Measurements from ENCODE around the gene CDC42EP3. TPM values are rescaled to one million over a fixed set of nuclear protein-coding genes. Genes with fewer than 3 reads are reported as not detected.

CDC42EP3 gene
- total RNA-seq, 6 experiments from 2014 or later = 159 to 248 (median 201) TPM

GRCh38 chr2:37689751-37690150, 18.3 kb upstream of the CDC42EP3 start:
- Mint-ChIP-seq H3K27me3 (ENCODE audit: insufficient read depth) (no peaks in the 10 kb centered on the region), H3K9me3 (no peaks in the 10 kb centered on the region; the same call in 1 of the 2 replicates), H3K36me3 (ENCODE audit: low read depth) (peaks cover 3% of the 10 kb centered on the region; the same call in 1 of the 2 replicates), H3K4me3 (no peak overlapping the region), H3K27ac (peak overlapping the region; percentile 73), H3K4me1 (ENCODE audit: low read depth) (peaks cover 54% of the 10 kb centered on the region)
- DNase-seq = no peak
- no peak for TF ChIP-seq CTCF (IDR thresholded peaks at IDR 0.05)

DNA sequence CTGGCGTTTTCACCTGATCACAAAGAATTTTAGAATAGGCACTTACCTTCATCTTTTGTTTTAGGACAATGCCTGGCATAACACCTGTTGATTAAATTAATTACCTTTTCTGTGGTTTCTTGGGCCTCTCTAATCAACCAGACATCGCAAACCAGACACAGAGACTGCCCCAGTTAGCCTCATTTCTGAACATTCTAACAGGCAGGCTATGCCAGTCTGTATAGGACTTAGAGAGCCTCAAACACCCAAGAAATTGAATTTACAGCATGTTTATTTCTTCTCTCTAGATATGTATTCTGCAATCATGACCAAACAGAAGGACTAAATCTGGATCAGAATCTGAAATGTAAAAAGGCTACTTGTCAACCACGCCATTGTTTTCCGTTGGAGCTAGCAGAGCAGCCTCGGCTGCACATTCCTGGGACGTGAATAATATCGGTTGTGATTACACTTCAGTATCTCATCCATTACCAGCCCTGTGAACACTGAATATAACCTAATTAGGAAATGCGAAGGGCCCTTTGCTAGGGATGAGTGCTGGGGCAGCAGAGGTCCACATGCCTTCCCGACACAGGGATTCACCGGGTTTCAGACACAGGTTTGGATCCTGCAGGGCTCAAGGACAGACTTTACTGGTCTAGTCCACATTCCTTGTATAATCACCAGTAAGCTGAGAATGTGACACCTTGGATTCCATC, 17.5 kb upstream of the CDC42EP3 start:
- Mint-ChIP-seq H3K36me3 (ENCODE audit: low read depth) (peaks cover 4% of the 10 kb centered on the region; the same call in 1 of the 2 replicates), H3K9me3 (no peaks in the 10 kb centered on the region; the same call in 1 of the 2 replicates), H3K27ac (peak overlapping the region; percentile 73), H3K4me1 (ENCODE audit: low read depth) (peaks cover 60% of the 10 kb centered on the region), H3K27me3 (ENCODE audit: insufficient read depth) (no peaks in the 10 kb centered on the region), H3K4me3 (peak overlapping the region; percentile 35)
- no peak for TF ChIP-seq CTCF (IDR thresholded peaks at IDR 0.05)
- DNase-seq = peak; percentile 72

- Mint-ChIP-seq H3K4me3 (no peak overlapping the region), H3K27me3 (ENCODE audit: insufficient read depth) (no peaks in the 10 kb centered on the region), H3K27ac (peak overlapping the region; percentile 29), H3K9me3 (no peaks in the 10 kb centered on the region; the same call in 1 of the 2 replicates), H3K4me1 (ENCODE audit: low read depth) (peaks cover 55% of the 10 kb centered on the region), H3K36me3 (ENCODE audit: low read depth) (peaks cover 4% of the 10 kb centered on the region; the same call in 1 of the 2 replicates)
- TF ChIP-seq CTCF (IDR thresholded peaks at IDR 0.05) = no peak
- no peak for DNase-seq
Observed at GRCh38 chr2:37686792-37687526, 15.5 kb upstream of the CDC42EP3 start.

DNA sequence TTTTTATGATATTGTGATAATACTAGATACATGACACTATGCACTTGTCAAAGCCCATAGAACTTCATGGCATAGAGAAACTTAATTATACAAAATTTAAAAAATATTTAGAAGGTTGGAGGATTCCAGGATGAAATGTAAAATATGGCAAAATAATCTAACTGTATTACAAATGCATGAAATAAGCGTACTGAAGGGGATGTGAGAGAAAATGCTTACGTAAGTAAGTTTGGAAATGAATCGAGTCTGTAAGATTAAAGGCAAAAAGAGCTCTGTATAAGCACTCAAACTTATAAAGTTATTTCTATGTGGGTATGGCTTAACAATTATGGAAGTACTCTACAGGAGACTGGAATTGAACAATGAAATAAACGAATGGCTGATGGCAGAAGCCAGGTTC, 13.4 kb upstream of the CDC42EP3 start:
- H3K27ac Mint-ChIP-seq = no peak overlapping the region
- DNase-seq = no peak
- no peak for TF ChIP-seq CTCF (IDR thresholded peaks at IDR 0.05)
- peaks cover 4% of the 10 kb centered on the region; the same call in 1 of the 2 replicates for H3K36me3 Mint-ChIP-seq (ENCODE audit: low read depth)
- H3K27me3 Mint-ChIP-seq (ENCODE audit: insufficient read depth) = no peaks in the 10 kb centered on the region
- peaks cover 45% of the 10 kb centered on the region for H3K4me1 Mint-ChIP-seq (ENCODE audit: low read depth)
- no peaks in the 10 kb centered on the region for H3K9me3 Mint-ChIP-seq
- H3K4me3 Mint-ChIP-seq = no peak overlapping the region

DNA sequence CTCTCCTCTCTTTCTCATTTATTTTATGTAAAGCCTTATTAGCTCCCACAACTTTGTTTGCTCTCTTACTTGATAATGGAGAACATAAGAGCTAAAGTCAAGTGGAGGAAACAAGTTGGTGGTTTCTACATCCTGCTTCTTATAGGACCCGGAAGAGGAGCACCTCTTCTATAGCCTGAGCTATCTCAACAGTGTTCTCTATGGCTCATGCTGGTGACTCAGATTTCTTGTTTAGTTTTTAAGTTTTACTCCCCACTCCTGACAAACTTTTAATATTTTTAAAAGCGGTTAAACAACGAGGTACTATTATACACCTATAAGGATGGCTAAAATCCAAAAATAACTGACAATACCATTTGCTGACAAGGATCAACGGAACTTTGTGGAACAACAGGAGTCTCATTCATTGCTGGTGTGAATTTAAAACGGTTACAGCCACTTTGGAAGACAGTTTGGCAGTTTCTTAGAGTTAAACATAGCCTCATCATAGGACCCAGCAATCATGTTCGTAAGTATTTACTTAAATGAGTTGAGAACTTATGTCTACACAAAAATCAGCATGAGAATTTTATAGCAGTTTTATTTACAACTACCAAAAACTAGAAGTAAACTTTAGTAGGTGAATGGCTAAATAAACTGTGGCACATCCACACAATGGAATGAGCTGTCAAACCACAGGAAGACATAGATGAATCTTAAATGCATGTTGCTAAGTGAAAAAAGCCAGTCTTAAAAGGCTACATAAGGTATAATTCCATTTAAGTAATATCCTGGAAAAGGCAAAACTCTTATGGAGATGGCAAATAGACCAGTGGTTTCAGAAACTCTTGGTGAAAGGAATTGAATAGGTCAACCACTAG, 12.7 kb upstream of the CDC42EP3 start:
- Mint-ChIP-seq H3K4me1 (ENCODE audit: low read depth) (peaks cover 39% of the 10 kb centered on the region), H3K36me3 (ENCODE audit: low read depth) (peaks cover 4% of the 10 kb centered on the region; the same call in 1 of the 2 replicates), H3K9me3 (no peaks in the 10 kb centered on the region), H3K27me3 (ENCODE audit: insufficient read depth) (no peaks in the 10 kb centered on the region), H3K27ac (peak overlapping the region; percentile 29; the same call in 1 of the 2 replicates), H3K4me3 (no peak overlapping the region)
- no peak for TF ChIP-seq CTCF (IDR thresholded peaks at IDR 0.05)
- no peak for DNase-seq

Data from HFFc6 (cell line).